D721Med (cell line): Measurements from ENCODE around the gene CLEC20A.

ENCODE experiments used
- DNase-seq: peaks from one replicate; pipeline ENCODE4 v3.0.0; 2011; ENCODE audit warnings: low spot score; ENCODE audit not compliant: insufficient read length
- FAIRE-seq: peaks from 2 replicates; lab custom pipeline; 2011; peaks lifted over from hg19 to GRCh38; lab: Jason Lieb, UNC
- CTCF ChIP-seq: IDR thresholded peaks from 2 replicates; pipeline ENCODE4 v1.5.1; 2012; ENCODE audit warnings: mild to moderate bottlenecking, control low read depth; ENCODE audit not compliant: insufficient read depth; ENCODE audit errors: missing control alignments

CLEC20A gene

GRCh38 chr1:178540646-178541045 is 43.9 kb upstream of the CLEC20A start:
- DNase-seq, result no peak
- no peak for FAIRE-seq
- no peak for TF ChIP-seq CTCF

GRCh38 chr1:178540204-178540603 is 43.4 kb upstream of the CLEC20A start:
- FAIRE-seq (peak; percentile 6), DNase-seq (no peak)
- no peak for TF ChIP-seq CTCF

- DNase-seq (no peak), FAIRE-seq (no peak)
- no peak for TF ChIP-seq CTCF
Measured at GRCh38 chr1:178539291-178539690, 42.5 kb upstream of the CLEC20A start.

GRCh38 chr1:178538192-178538916 is 41.6 kb upstream of the CLEC20A start:
- no peak for TF ChIP-seq CTCF

GRCh38 chr1:178537382-178538090 is 40.8 kb upstream of the CLEC20A start:
- TF ChIP-seq CTCF, result no peak
- FAIRE-seq (no peak), DNase-seq (no peak)

More at GRCh38 chr1:178538192-178538916, 41.6 kb upstream of the CLEC20A start:
- DNase-seq (no peak), FAIRE-seq (no peak)

GRCh38 chr1:178536844-178537371 is 40.1 kb upstream of the CLEC20A start:
- TF ChIP-seq CTCF, result no peak
- FAIRE-seq (no peak), DNase-seq (no peak)
